ENCODE measurements around the gene ADAM29. TPM values are rescaled to one million over a fixed set of nuclear protein-coding genes. Genes with fewer than 3 reads are reported as not detected.

The ADAM29 gene
- total RNA-seq, 2 experiments from 2014 or later, result not detected

GRCh38 chr4:174874898-174875297, 43.3 kb upstream of the ADAM29 start:
- Mint-ChIP-seq H3K9me3 (peaks cover 2% of the 10 kb centered on the region), H3K4me3 (no peak overlapping the region), H3K27ac (no peak overlapping the region), H3K27me3 (no peaks in the 10 kb centered on the region), H3K4me1 (ENCODE audit: low read depth) (no peaks in the 10 kb centered on the region), H3K36me3 (ENCODE audit: low read depth) (no peaks in the 10 kb centered on the region)
- intact Hi-C loops (cut with DNase I, micrococcal nuclease), result no loop called here
- ChIA-PET CTCF (interaction anchor here (1.1 kb wide), 1 partner anchor 9 kb away, joined by 3 read pairs; no protein-coding TSS in a partner anchor), POLR2A (no interaction called here)
- H3K27ac ChIP-seq (ENCODE audit: low read depth in 1 of 2, low read length in 2 of 2), result no peak overlapping the region
- DNase-seq (no peak), ATAC-seq (ENCODE audit: poor library complexity) (no peak)
- H3K27me3 ChIP-seq (ENCODE audit: control insufficient read depth in 1 of 2, insufficient read depth in 2 of 2, low read length in 2 of 2), result no peaks in the 10 kb centered on the region
- H3K4me1 ChIP-seq (ENCODE audit: insufficient read depth, low read length), result no peaks in the 10 kb centered on the region
- no peak overlapping the region for H3K4me3 ChIP-seq (ENCODE audit: low read length)
- TF ChIP-seq, protein P1, sequence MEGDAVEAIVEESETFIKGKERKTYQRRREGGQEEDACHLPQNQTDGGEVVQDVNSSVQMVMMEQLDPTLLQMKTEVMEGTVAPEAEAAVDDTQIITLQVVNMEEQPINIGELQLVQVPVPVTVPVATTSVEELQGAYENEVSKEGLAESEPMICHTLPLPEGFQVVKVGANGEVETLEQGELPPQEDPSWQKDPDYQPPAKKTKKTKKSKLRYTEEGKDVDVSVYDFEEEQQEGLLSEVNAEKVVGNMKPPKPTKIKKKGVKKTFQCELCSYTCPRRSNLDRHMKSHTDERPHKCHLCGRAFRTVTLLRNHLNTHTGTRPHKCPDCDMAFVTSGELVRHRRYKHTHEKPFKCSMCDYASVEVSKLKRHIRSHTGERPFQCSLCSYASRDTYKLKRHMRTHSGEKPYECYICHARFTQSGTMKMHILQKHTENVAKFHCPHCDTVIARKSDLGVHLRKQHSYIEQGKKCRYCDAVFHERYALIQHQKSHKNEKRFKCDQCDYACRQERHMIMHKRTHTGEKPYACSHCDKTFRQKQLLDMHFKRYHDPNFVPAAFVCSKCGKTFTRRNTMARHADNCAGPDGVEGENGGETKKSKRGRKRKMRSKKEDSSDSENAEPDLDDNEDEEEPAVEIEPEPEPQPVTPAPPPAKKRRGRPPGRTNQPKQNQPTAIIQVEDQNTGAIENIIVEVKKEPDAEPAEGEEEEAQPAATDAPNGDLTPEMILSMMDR (IDR thresholded peaks at IDR 0.05), result no peak
- H3K36me3 ChIP-seq (ENCODE audit: insufficient read depth, low read length), result no peaks in the 10 kb centered on the region
- H3K9me3 ChIP-seq (ENCODE audit: control insufficient read depth in 1 of 2, insufficient read depth in 1 of 2, low read length in 2 of 2), result peaks cover 0 to 3% of the 10 kb centered on the region in 2 experiments

DNA sequence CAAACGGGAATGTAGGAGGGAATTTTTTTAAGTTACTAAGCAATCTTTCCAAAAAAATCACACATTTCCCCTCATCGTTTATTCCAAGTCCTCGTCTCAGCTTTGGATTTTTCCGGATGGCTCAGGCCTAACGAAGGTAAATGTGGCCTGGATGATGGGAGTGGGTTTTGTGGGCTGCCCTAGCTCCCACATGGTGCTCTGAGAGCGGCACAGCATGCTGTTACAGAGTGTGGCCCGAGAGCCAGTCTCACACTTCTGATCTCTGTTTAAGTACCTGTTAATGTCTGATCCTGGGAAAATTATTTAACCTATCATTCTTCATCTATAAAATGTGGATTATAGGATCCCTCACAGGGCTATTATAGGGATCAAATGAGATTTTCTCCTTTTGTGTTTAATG, 38.2 kb upstream of the ADAM29 start:
- H3K4me1 ChIP-seq (ENCODE audit: insufficient read depth, low read length), result no peaks in the 10 kb centered on the region
- peaks cover 0 to 3% of the 10 kb centered on the region in 2 experiments for H3K9me3 ChIP-seq (ENCODE audit: control insufficient read depth in 1 of 2, insufficient read depth in 1 of 2, low read length in 2 of 2)
- H3K4me3 ChIP-seq (ENCODE audit: low read length), result no peak overlapping the region
- ChIA-PET POLR2A (no interaction called here), CTCF (no interaction called here)
- no peaks in the 10 kb centered on the region for H3K4me1 Mint-ChIP-seq (ENCODE audit: low read depth)
- H3K27me3 Mint-ChIP-seq, result no peaks in the 10 kb centered on the region
- peaks cover 4% of the 10 kb centered on the region for H3K9me3 Mint-ChIP-seq
- no peak overlapping the region for H3K4me3 Mint-ChIP-seq
- no peak for ATAC-seq (ENCODE audit: poor library complexity)
- no peak for DNase-seq
- TF ChIP-seq, protein P1 (IDR thresholded peaks at IDR 0.05), result no peak
- H3K27ac Mint-ChIP-seq, result no peak overlapping the region
- no peak overlapping the region for H3K27ac ChIP-seq (ENCODE audit: low read depth in 1 of 2, low read length in 2 of 2)
- H3K36me3 Mint-ChIP-seq (ENCODE audit: low read depth), result no peaks in the 10 kb centered on the region
- no peaks in the 10 kb centered on the region for H3K36me3 ChIP-seq (ENCODE audit: insufficient read depth, low read length)
- intact Hi-C loops (cut with DNase I, micrococcal nuclease), result no loop called here
- H3K27me3 ChIP-seq (ENCODE audit: control insufficient read depth in 1 of 2, insufficient read depth in 2 of 2, low read length in 2 of 2), result no peaks in the 10 kb centered on the region

DNA sequence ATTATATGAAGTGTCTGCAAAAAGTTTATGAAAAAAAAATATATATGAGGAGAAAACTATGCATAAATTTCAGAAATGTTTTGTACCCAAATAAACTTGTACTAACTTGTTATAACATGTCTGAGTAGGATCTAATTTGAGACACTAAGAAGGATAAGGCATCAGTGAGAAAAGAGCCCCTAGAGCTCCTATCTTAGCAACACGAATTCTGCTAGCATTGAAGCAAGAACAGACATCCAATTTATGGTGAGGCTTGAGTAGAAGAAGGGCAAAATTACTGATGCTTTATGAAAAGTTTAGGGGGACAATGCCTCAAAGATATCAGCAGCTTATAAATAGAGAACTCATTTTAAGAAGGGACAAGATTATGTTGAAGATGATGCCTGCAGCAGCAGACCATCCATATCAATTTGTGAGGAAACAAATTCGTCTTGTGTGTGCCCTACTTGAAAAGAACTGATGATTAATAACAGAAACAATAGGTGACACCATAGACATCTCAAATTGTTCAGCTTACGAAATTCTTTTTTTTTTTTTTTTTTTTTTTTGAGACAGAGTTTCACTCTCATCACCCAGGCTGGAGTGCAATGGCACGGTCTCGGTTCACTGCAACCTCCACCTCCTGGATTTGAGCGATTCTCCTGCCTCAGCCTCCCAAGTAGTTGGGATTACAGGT, 35.7 kb upstream of the ADAM29 start:
- H3K4me3 ChIP-seq (ENCODE audit: low read length), result no peak overlapping the region
- no peaks in the 10 kb centered on the region for H3K36me3 ChIP-seq (ENCODE audit: insufficient read depth, low read length)
- Mint-ChIP-seq H3K4me3 (no peak overlapping the region), H3K27me3 (no peaks in the 10 kb centered on the region), H3K27ac (no peak overlapping the region), H3K4me1 (ENCODE audit: low read depth) (no peaks in the 10 kb centered on the region), H3K9me3 (peaks cover 5% of the 10 kb centered on the region), H3K36me3 (ENCODE audit: low read depth) (no peaks in the 10 kb centered on the region)
- H3K27me3 ChIP-seq (ENCODE audit: control insufficient read depth in 1 of 2, insufficient read depth in 2 of 2, low read length in 2 of 2), result no peaks in the 10 kb centered on the region
- DNase-seq (no peak), ATAC-seq (ENCODE audit: poor library complexity) (no peak)
- TF ChIP-seq, protein P1 (IDR thresholded peaks at IDR 0.05), result no peak
- H3K9me3 ChIP-seq (ENCODE audit: control insufficient read depth in 1 of 2, insufficient read depth in 1 of 2, low read length in 2 of 2), result peaks cover 0 to 3% of the 10 kb centered on the region in 2 experiments
- intact Hi-C loops (cut with DNase I, micrococcal nuclease), result no loop called here
- ChIA-PET POLR2A (no interaction called here), CTCF (no interaction called here)
- no peak overlapping the region for H3K27ac ChIP-seq (ENCODE audit: low read depth in 1 of 2, low read length in 2 of 2)
- H3K4me1 ChIP-seq (ENCODE audit: insufficient read depth, low read length), result no peaks in the 10 kb centered on the region
